ENCODE data around the gene GRAP. TPM values are rescaled to one million over a fixed set of nuclear protein-coding genes. Genes with fewer than 3 reads are reported as not detected.

Gene GRAP
- total and polyA plus RNA-seq, 2 experiments from 2014 or later, result 0.24 TPM; not detected in 1

GRCh38 chr17:18978655-18979054 is 68.1 kb downstream of the GRAP start:
- Mint-ChIP-seq H3K9me3 (no peaks in the 10 kb centered on the region), H3K4me3 (no peak overlapping the region), H3K4me1 (0 out of 3 replicates have a peak, but pooled peaks cover 2% of the 10 kb centered on the region), H3K36me3 (ENCODE audit: low read depth) (peaks cover 36% of the 10 kb centered on the region), H3K27me3 (ENCODE audit: insufficient read depth, low read depth, poor library complexity) (peaks cover 18% of the 10 kb centered on the region), H3K27ac (no peak overlapping the region)
- Histone ChIP-seq H4K20me1 (replicated peaks; ENCODE audit: insufficient read depth) (peaks cover 3% of the 10 kb centered on the region; the same call in 1 of the 2 replicates), H3K27me3 (ENCODE audit: insufficient read depth) (no peaks in the 10 kb centered on the region), H3K27ac (ENCODE audit: low read depth) (no peak overlapping the region), H3K4me2 (no peak overlapping the region), H3F3A (replicated peaks; ENCODE audit: low read depth) (no peaks in the 10 kb centered on the region), H3K79me2 (replicated peaks; ENCODE audit: insufficient read depth) (0 out of 2 replicates have a peak, but pooled peaks cover 3% of the 10 kb centered on the region), H3K4me3 (no peak overlapping the region), H2AFZ (no peak overlapping the region), H3K9me2 (ENCODE audit: insufficient read depth) (no peaks in the 10 kb centered on the region), H3K4me1 (ENCODE audit: insufficient read depth) (no peaks in the 10 kb centered on the region), H3K36me3 (ENCODE audit: insufficient read depth) (peaks cover 10% of the 10 kb centered on the region)
- DNase-seq (ENCODE audit: low spot score), result no peak
- ATAC-seq, result no peak
- no peak for TF ChIP-seq CREB1 (CRISPR knock-in tag; IDR thresholded peaks at IDR 0.05; ENCODE audit: low read depth)
- no peak for TF ChIP-seq ETS1 (IDR thresholded peaks at IDR 0.05)
- TF ChIP-seq JUNB (IDR thresholded peaks at IDR 0.05; ENCODE audit: unreplicated experiment), result no peak
- TF ChIP-seq CTCF (conservative IDR thresholded peaks at IDR 0.05; ENCODE audit: low read depth in 2 of 2), result no peak
- TF ChIP-seq POLR2AphosphoS5 (IDR thresholded peaks at IDR 0.05; ENCODE audit: low read depth), result no peak
- no peak for TF ChIP-seq ZNF462 (CRISPR knock-in tag; IDR thresholded peaks at IDR 0.05)
- TF ChIP-seq ZNF114 (CRISPR knock-in tag; IDR thresholded peaks at IDR 0.05), result no peak
- TF ChIP-seq ZNF331 (CRISPR knock-in tag; IDR thresholded peaks at IDR 0.05; ENCODE audit: low read depth), result no peak

Measured in GM23338 (cell line).